ENCODE results near the gene SKI. TPM values are rescaled to one million over a fixed set of nuclear protein-coding genes. Genes with fewer than 3 reads are reported as not detected.

Gene SKI
- total and polyA plus RNA-seq, 2 donors (not counting 1 experiment from before 2014, with no cell fraction given), result 14.9 to 74.9 TPM

GRCh38 chr1:2180297-2181245 lies 47.5 kb upstream of the SKI start:
- ATAC-seq (ENCODE audit: low read depth), result no peak
- H3K9ac ChIP-seq (ENCODE audit: low read length), result no peak overlapping the region
- no peaks in the 10 kb centered on the region for H3K4me1 ChIP-seq (ENCODE audit: control insufficient read depth in 2 of 2, insufficient read depth in 2 of 2, low read length in 2 of 2)
- Mint-ChIP-seq H3K9me3 (ENCODE audit: insufficient read depth) (no peaks in the 10 kb centered on the region), H3K4me3 (no peak overlapping the region), H3K27me3 (no peaks in the 10 kb centered on the region), H3K4me1 (no peaks in the 10 kb centered on the region), H3K27ac (no peak overlapping the region)
- POLR2A ChIA-PET, result no interaction called here
- CTCF ChIA-PET, result interaction anchor here (0.6 to 1.0 kb wide), 2 partner anchors 14 to 201 kb away, joined by 3 read pairs; partner anchors contain the start of gene FAAP20
- H3K27me3 ChIP-seq (replicated peaks in 1 of 4; ENCODE audit: control extremely low read depth in 1 of 4, control insufficient read depth in 3 of 4, insufficient read depth in 4 of 4, low read length in 3 of 4), result no peaks in the 10 kb centered on the region
- no peak overlapping the region for H2AFZ ChIP-seq (ENCODE audit: insufficient read depth, low read depth, low read length, poor library complexity, severe bottlenecking)
- H3K36me3 ChIP-seq (replicated peaks in 1 of 2; ENCODE audit: control extremely low read depth in 1 of 2, control insufficient read depth in 1 of 2, extremely low read depth in 1 of 2, insufficient read depth in 2 of 2, low read length in 1 of 2), result peaks cover 0 to 11% of the 10 kb centered on the region in 2 experiments
- no peak overlapping the region for H3K4me2 ChIP-seq (replicated peaks; ENCODE audit: low read depth, low read length, poor library complexity, severe bottlenecking)
- H3K27ac ChIP-seq (ENCODE audit: low read length in 2 of 2), result no peak overlapping the region
- no peak for DNase-seq
- intact Hi-C loops (cut with micrococcal nuclease), result no loop called here
- TF ChIP-seq CTCF (IDR thresholded peaks at IDR 0.05) (no peak), EZH2 (IDR thresholded peaks at IDR 0.05; ENCODE audit: borderline replicate concordance, insufficient read depth, low read depth, low read length, poor library complexity, severe bottlenecking) (no peak)
- H3K9me3 ChIP-seq (ENCODE audit: control extremely low read depth in 1 of 3, control insufficient read depth in 2 of 3, insufficient read depth in 1 of 3, low read length in 2 of 3), result no peaks in the 10 kb centered on the region
- H4K20me1 ChIP-seq (ENCODE audit: control insufficient read depth, insufficient read depth, low read length, poor library complexity, severe bottlenecking), result no peaks in the 10 kb centered on the region
- no peaks in the 10 kb centered on the region for H3K79me2 ChIP-seq (ENCODE audit: control insufficient read depth, insufficient read depth, low read length)
- WGBS (ENCODE audit: insufficient coverage), result 94% methylated on average over 57 of the region's 58 CpGs
- no peak overlapping the region for H3K4me3 ChIP-seq (ENCODE audit: control extremely low read depth in 1 of 5, extremely low read depth in 1 of 5, insufficient read depth in 1 of 5, low read depth in 2 of 5, low read length in 4 of 5)

- intact Hi-C loops (cut with micrococcal nuclease), result no loop called here
- POLR2A ChIA-PET, result no interaction called here
- H3K27ac Mint-ChIP-seq, result no peak overlapping the region
These were observed 46.8 kb upstream of the SKI start for GRCh38 chr1:2181271-2181670.

More at GRCh38 chr1:2181271-2181670, 46.8 kb upstream of the SKI start:
- no peaks in the 10 kb centered on the region for H3K27me3 Mint-ChIP-seq
- Histone ChIP-seq H3K4me2 (replicated peaks; ENCODE audit: low read depth, low read length, poor library complexity, severe bottlenecking) (no peak overlapping the region), H3K36me3 (replicated peaks in 1 of 2; ENCODE audit: control extremely low read depth in 1 of 2, control insufficient read depth in 1 of 2, extremely low read depth in 1 of 2, insufficient read depth in 2 of 2, low read length in 1 of 2) (peaks cover 0 to 11% of the 10 kb centered on the region in 2 experiments), H3K4me3 (ENCODE audit: control extremely low read depth in 1 of 5, extremely low read depth in 1 of 5, insufficient read depth in 1 of 5, low read depth in 2 of 5, low read length in 4 of 5) (no peak overlapping the region), H3K4me1 (ENCODE audit: control insufficient read depth in 2 of 2, insufficient read depth in 2 of 2, low read length in 2 of 2) (no peaks in the 10 kb centered on the region), H4K20me1 (ENCODE audit: control insufficient read depth, insufficient read depth, low read length, poor library complexity, severe bottlenecking) (no peaks in the 10 kb centered on the region), H3K79me2 (ENCODE audit: control insufficient read depth, insufficient read depth, low read length) (no peaks in the 10 kb centered on the region), H2AFZ (ENCODE audit: insufficient read depth, low read depth, low read length, poor library complexity, severe bottlenecking) (no peak overlapping the region), H3K27me3 (replicated peaks in 1 of 4; ENCODE audit: control extremely low read depth in 1 of 4, control insufficient read depth in 3 of 4, insufficient read depth in 4 of 4, low read length in 3 of 4) (no peaks in the 10 kb centered on the region), H3K9me3 (ENCODE audit: control extremely low read depth in 1 of 3, control insufficient read depth in 2 of 3, insufficient read depth in 1 of 3, low read length in 2 of 3) (no peaks in the 10 kb centered on the region), H3K27ac (ENCODE audit: low read length in 2 of 2) (no peak overlapping the region), H3K9ac (ENCODE audit: low read length) (no peak overlapping the region)
- H3K9me3 Mint-ChIP-seq (ENCODE audit: insufficient read depth), result no peaks in the 10 kb centered on the region
- DNase-seq (no peak), ATAC-seq (ENCODE audit: low read depth) (no peak)
- no peaks in the 10 kb centered on the region for H3K4me1 Mint-ChIP-seq
- CTCF ChIA-PET, result interaction anchor here (0.6 kb wide), 1 partner anchor 13 kb away, joined by 3 read pairs; the partner anchor contains the start of gene FAAP20
- TF ChIP-seq EZH2 (IDR thresholded peaks at IDR 0.05; ENCODE audit: borderline replicate concordance, insufficient read depth, low read depth, low read length, poor library complexity, severe bottlenecking), result no peak
- no peak for TF ChIP-seq CTCF (IDR thresholded peaks at IDR 0.05)
- 94% methylated on average over 14 of the region's 14 CpGs for WGBS (ENCODE audit: insufficient coverage)
- no peak overlapping the region for H3K4me3 Mint-ChIP-seq

All from B cell (primary cell).